UCSD-AML1 (cell line): Measurements from ENCODE around the gene SMARCD1.

ENCODE experiments used
- DNase-seq: peaks from one replicate; lab custom pipeline; 2025; ENCODE audit not compliant: unreplicated experiment; lab: John Stamatoyannopoulos, UW

SMARCD1 gene

GRCh38 chr12:50103351-50103750, 18.2 kb downstream of the SMARCD1 start:
- no peak for DNase-seq

- DNase-seq = no peak
Measured at GRCh38 chr12:50103767-50104321, 18.7 kb downstream of the SMARCD1 start, which contains the start of gene GPD1. TSS of gene GPD1 (plus strand) at chr12:50104008. CDS start at chr12:50104051, 43 bp downstream.

GRCh38 chr12:50104417-50105366, 19.6 kb downstream of the SMARCD1 start:
- no peak for DNase-seq

GRCh38 chr12:50105913-50106450, 20.8 kb downstream of the SMARCD1 start:
- DNase-seq = no peak

GRCh38 chr12:50106907-50107306, 21.8 kb downstream of the SMARCD1 start:
- DNase-seq = no peak

- DNase-seq = no peak
Measured at GRCh38 chr12:50107416-50108268, 22.5 kb downstream of the SMARCD1 start.

- no peak for DNase-seq
Measured at GRCh38 chr12:50109319-50109718, 24.2 kb downstream of the SMARCD1 start.

- DNase-seq = peak; percentile 36
Measured at GRCh38 chr12:50110127-50110761, 25.1 kb downstream of the SMARCD1 start.

- peak; percentile 44 for DNase-seq
Measured at GRCh38 chr12:50110762-50111351, 25.7 kb downstream of the SMARCD1 start.

GRCh38 chr12:50111395-50111692, 26.2 kb downstream of the SMARCD1 start:
- no peak for DNase-seq

GRCh38 chr12:50111693-50112455, 26.7 kb downstream of the SMARCD1 start, which contains the start of gene COX14:
TSS of gene COX14 (plus strand) at chr12:50112236. CDS start at chr12:50120044, 7,808 bp downstream.
- DNase-seq = peak; percentile 99

GRCh38 chr12:50112456-50113218, 27.5 kb downstream of the SMARCD1 start:
- no peak for DNase-seq

- DNase-seq = no peak
Measured at GRCh38 chr12:50117057-50117622, 32.0 kb downstream of the SMARCD1 start.

- no peak for DNase-seq
Measured at GRCh38 chr12:50119387-50119786, 34.2 kb downstream of the SMARCD1 start.

- DNase-seq = no peak
Measured at GRCh38 chr12:50120521-50120920, 35.4 kb downstream of the SMARCD1 start.

- DNase-seq = no peak
Measured at GRCh38 chr12:50120953-50121352, 35.8 kb downstream of the SMARCD1 start.

- no peak for DNase-seq
Measured at GRCh38 chr12:50121641-50122040, 36.5 kb downstream of the SMARCD1 start.

GRCh38 chr12:50123203-50123602, 38.1 kb downstream of the SMARCD1 start:
- no peak for DNase-seq
